DMS153 (cell line): ENCODE results near the gene ROBO4.

Experiments used
- DNase-seq: peaks from one replicate; lab custom pipeline; 2025; lab: John Stamatoyannopoulos, UW

Gene ROBO4

GRCh38 chr11:124840666-124841065 is 57.0 kb downstream of the ROBO4 start:
- DNase-seq = no peak

GRCh38 chr11:124839972-124840621 is 57.6 kb downstream of the ROBO4 start:
- DNase-seq = no peak

- no peak for DNase-seq
These were observed 58.3 kb downstream of the ROBO4 start for GRCh38 chr11:124839128-124839971.

- no peak for DNase-seq
These were observed 58.9 kb downstream of the ROBO4 start for GRCh38 chr11:124838805-124839127.

GRCh38 chr11:124837491-124837856 is 60.2 kb downstream of the ROBO4 start:
- DNase-seq = peak; percentile 69

GRCh38 chr11:124835918-124836317 is 61.7 kb downstream of the ROBO4 start:
- no peak for DNase-seq

- no peak for DNase-seq
These were observed 63.0 kb downstream of the ROBO4 start for GRCh38 chr11:124834526-124835180.
